CD14-positive monocyte (primary cell): ENCODE measurements around the gene NPW. TPM values are rescaled to one million over a fixed set of nuclear protein-coding genes. Genes with fewer than 3 reads are reported as not detected.
A peak's percentile ranks its signal among the peaks of the same experiment; 100 is the strongest.

ENCODE experiments used
- DNase-seq, 3 donors: peaks; one replicate each; pipeline ENCODE4 v3.0.0-alpha.2; 2011 to 2022
- H2AFZ ChIP-seq: 2 replicates; pipeline ENCODE4 v1.6.0; 2012; ENCODE audit warnings: mild to moderate bottlenecking, low read depth, low read length, inconsistent platforms; ENCODE audit not compliant: insufficient read depth, poor library complexity, severe bottlenecking
- H3K27ac ChIP-seq, 2 donors: 1 replicate in 1 of 2; 2 replicates in 1 of 2; pipeline ENCODE4 v1.5.1; 2012 to 2013; ENCODE audit warnings: low read length in 2 of 2, control low read depth in 1 of 2, inconsistent platforms in 1 of 2, low read depth in 1 of 2, mild to moderate bottlenecking in 1 of 2
- H3K27me3 ChIP-seq, 2 donors: one replicate each; pipeline versions ENCODE4 v1.6.0 to v1.6.1; 2011 to 2013; ENCODE audit warnings: low read length in 2 of 2; ENCODE audit not compliant: control insufficient read depth in 2 of 2, insufficient read depth in 2 of 2
- H3K36me3 ChIP-seq, 2 donors: replicated peaks in 1 of 2; 1 replicate in 1 of 2; 2 replicates in 1 of 2; pipeline versions ENCODE4 v1.5.1 to v1.6.1; 2012 to 2013; ENCODE audit warnings: low read length in 2 of 2, control low read depth in 1 of 2, inconsistent platforms in 1 of 2, mild to moderate bottlenecking in 1 of 2; ENCODE audit not compliant: insufficient read depth in 2 of 2, control insufficient read depth in 1 of 2
- H3K4me1 ChIP-seq, 2 donors: 1 replicate in 1 of 2; 2 replicates in 1 of 2; pipeline versions ENCODE4 v1.5.1 to v1.6.1; 2012 to 2013; ENCODE audit warnings: low read length in 2 of 2, control low read depth in 1 of 2, inconsistent platforms in 1 of 2, mild to moderate bottlenecking in 1 of 2, moderate library complexity in 1 of 2; ENCODE audit not compliant: insufficient read depth in 2 of 2, control insufficient read depth in 1 of 2
- H3K4me2 ChIP-seq: replicated peaks from 2 replicates; pipeline ENCODE3; 2012; ENCODE audit warnings: low read length, moderate library complexity, mild to moderate bottlenecking; ENCODE audit not compliant: poor library complexity, severe bottlenecking; ENCODE audit errors: extremely low read depth
- H3K4me3 ChIP-seq, 3 experiments: fragments of 200-600 bp in 1 of 3; sonication (generic) in 1 of 3; replicated peaks in 1 of 3; 1 replicate in 2 of 3; 2 replicates in 1 of 3; pipeline ENCODE4 v1.5.1; 2011 to 2013; ENCODE audit warnings: low read length in 3 of 3, mild to moderate bottlenecking in 3 of 3, control low read depth in 2 of 3, low read depth in 2 of 3, inconsistent platforms in 1 of 3, moderate library complexity in 1 of 3
- H3K79me2 ChIP-seq: 2 replicates; pipeline ENCODE4 v1.6.0; 2012; ENCODE audit warnings: mild to moderate bottlenecking, control low read depth, inconsistent platforms, low read length, moderate library complexity; ENCODE audit not compliant: insufficient read depth
- H3K9ac ChIP-seq: 2 replicates; pipeline ENCODE4 v1.6.0; 2017; ENCODE audit warnings: low read length, mild to moderate bottlenecking; ENCODE audit not compliant: insufficient read depth, poor library complexity, severe bottlenecking
- H3K9me3 ChIP-seq, 2 donors: replicated peaks in 1 of 2; 1 replicate in 1 of 2; 2 replicates in 1 of 2; pipeline versions ENCODE4 v1.5.1 to v1.6.1; 2012 to 2013; ENCODE audit warnings: low read length in 2 of 2, control low read depth in 1 of 2; ENCODE audit not compliant: control insufficient read depth in 1 of 2, insufficient read depth in 1 of 2
- H4K20me1 ChIP-seq: 2 replicates; pipeline ENCODE4 v1.6.0; 2012; ENCODE audit warnings: mild to moderate bottlenecking, low read length, control low read depth, moderate library complexity; ENCODE audit not compliant: insufficient read depth
- H3K27ac Mint-ChIP-seq, 7 donors: one replicate each; pipeline ENCODE4 v1.8.0; 2020; ENCODE audit warnings: mild to moderate bottlenecking in 7 of 7, mixed read lengths in 7 of 7, moderate library complexity in 6 of 7, inconsistent platforms in 2 of 7
- H3K27me3 Mint-ChIP-seq, 3 donors: one replicate each; pipeline ENCODE4 v1.8.0; 2021 to 2022; ENCODE audit warnings: low read depth in 3 of 3, mild to moderate bottlenecking in 3 of 3, mixed read lengths in 3 of 3, moderate library complexity in 3 of 3, inconsistent platforms in 1 of 3
- H3K36me3 Mint-ChIP-seq, 2 donors: one replicate each; pipeline ENCODE4 v1.8.0; 2020; ENCODE audit warnings: mixed read lengths in 2 of 2, inconsistent platforms in 1 of 2, mild to moderate bottlenecking in 1 of 2
- H3K4me1 Mint-ChIP-seq: one replicate; pipeline ENCODE4 v1.8.0; 2020; ENCODE audit warnings: mild to moderate bottlenecking, mixed read lengths
- H3K4me3 Mint-ChIP-seq, 2 donors: one replicate each; pipeline ENCODE4 v1.8.0; 2020; ENCODE audit warnings: mild to moderate bottlenecking in 2 of 2, mixed read lengths in 2 of 2, moderate library complexity in 1 of 2
- H3K9me3 Mint-ChIP-seq, 7 donors: one replicate each; pipeline ENCODE4 v1.8.0; 2020 to 2022; ENCODE audit warnings: mixed read lengths in 7 of 7, mild to moderate bottlenecking in 6 of 7, moderate library complexity in 6 of 7, inconsistent platforms in 2 of 7
- CTCF ChIP-seq: fragments of 200-600 bp; IDR thresholded peaks from one replicate; pipeline ENCODE4 v1.8.0; 2022; ENCODE audit warnings: antibody characterized with exemption, mild to moderate bottlenecking
- WGBS: methylation state at CpG from one replicate; pipeline ENCODE4 v1.1.5; 2013; ENCODE audit warnings: missing lambda C conversion rate; ENCODE audit not compliant: insufficient coverage; 5-methylcytosine and 5-hydroxymethylcytosine counted together
- intact Hi-C, 2 donors: fragments of 100-400 bp; cut with micrococcal nuclease; formaldehyde crosslinking; loops; one replicate each; pipeline versions ENCODE4 v1.15.0 to v1.15.1; 2023
- polyA plus RNA-seq, 3 donors: library from polyadenylated mRNA; depleted of rRNA in 1 of 3; unstranded in 2 of 3; stranded (reverse) in 1 of 3; fragments of 300-500 nt in 2 of 3; fragments of >200 nt in 1 of 3; fragmentation: Illumina TruSeq in 2 of 3; gene quantifications; 1 replicate in 2 of 3; 2 replicates in 1 of 3; pipeline ENCODE4 v1.2.3, GENCODE V29; 2012 to 2021

Gene NPW
- polyA plus RNA-seq, 3 donors: not detected

- H3K4me1 Mint-ChIP-seq: peaks cover 18% of the 10 kb centered on the region
- no peak overlapping the region for H3K4me2 ChIP-seq
- no peaks in the 10 kb centered on the region for H3K36me3 Mint-ChIP-seq
- H2AFZ ChIP-seq: peak overlapping the region; percentile 25
- H3K4me1 ChIP-seq: peaks cover 7 to 26% of the 10 kb centered on the region in 2 donors
- no peak for TF ChIP-seq CTCF
- peak overlapping the region; percentile 20 for H3K9ac ChIP-seq
- H3K27ac ChIP-seq: peak overlapping the region; percentile 63 to 67
- H3K4me3 Mint-ChIP-seq: no peak overlapping the region
- no peak for DNase-seq
- WGBS: 94% methylated on average over 5 of the region's 7 CpGs
- H3K27ac Mint-ChIP-seq: peak overlapping the region; percentile 71 to 93 (median 89)
- H3K4me3 ChIP-seq: no peak overlapping the region
- no peaks in the 10 kb centered on the region for H4K20me1 ChIP-seq
- H3K79me2 ChIP-seq: no peaks in the 10 kb centered on the region
- intact Hi-C loops: no loop called here
- peaks cover 0 to 12% (median 1%) of the 10 kb centered on the region in 7 donors for H3K9me3 Mint-ChIP-seq
- peaks cover 12 to 22% of the 10 kb centered on the region in 2 donors for H3K27me3 ChIP-seq
- H3K36me3 ChIP-seq: no peaks in the 10 kb centered on the region
- H3K9me3 ChIP-seq: no peaks in the 10 kb centered on the region
- peaks cover 17 to 40% (median 37%) of the 10 kb centered on the region in 3 donors for H3K27me3 Mint-ChIP-seq
These were observed 3.7 kb upstream of the NPW start for GRCh38 chr16:2015947-2016208.

- peaks cover under 1 to 17% (median 5%) of the 10 kb centered on the region in 7 donors for H3K9me3 Mint-ChIP-seq
- Histone ChIP-seq H3K4me1 (peaks cover 7 to 26% of the 10 kb centered on the region in 2 donors), H3K36me3 (no peaks in the 10 kb centered on the region), H2AFZ (no peak overlapping the region), H3K4me3 (no peak overlapping the region), H3K9me3 (no peaks in the 10 kb centered on the region), H3K27ac (no peak overlapping the region), H3K27me3 (peaks cover 12 to 28% of the 10 kb centered on the region in 2 donors), H3K4me2 (no peak overlapping the region), H3K9ac (no peak overlapping the region), H3K79me2 (no peaks in the 10 kb centered on the region), H4K20me1 (no peaks in the 10 kb centered on the region)
- peaks cover 19% of the 10 kb centered on the region for H3K4me1 Mint-ChIP-seq
- intact Hi-C loops: no loop called here
- no peaks in the 10 kb centered on the region for H3K36me3 Mint-ChIP-seq
- peak; percentile 54 for TF ChIP-seq CTCF
- peak in 1 of 3 donors; percentile 30 for DNase-seq
- peaks cover 23 to 46% (median 43%) of the 10 kb centered on the region in 3 donors for H3K27me3 Mint-ChIP-seq
- peak overlapping the region in 6 of 7 donors; percentile 86 to 93 (median 90) for H3K27ac Mint-ChIP-seq
- H3K4me3 Mint-ChIP-seq: no peak overlapping the region
- 40% methylated on average over 8 of the region's 13 CpGs for WGBS
These were observed 3.1 kb upstream of the NPW start for GRCh38 chr16:2016407-2016922.
